Ascending aorta (tissue), 2 donors: ENCODE measurements around the gene CADM1. TPM values are rescaled to one million over a fixed set of nuclear protein-coding genes. Genes with fewer than 3 reads are reported as not detected.

Source experiments
- DNase-seq, 2 donors: peaks; one replicate each; pipeline ENCODE4 v3.0.0-alpha.2; 2019; ENCODE audit warnings: low spot score in 2 of 2
- H3K27ac ChIP-seq, 2 donors: fragments of 200-600 bp; sonication (generic); one replicate each; pipeline ENCODE4 v1.5.1; 2016 to 2017; ENCODE audit warnings: mild to moderate bottlenecking in 1 of 2
- H3K27me3 ChIP-seq: fragments of 200-600 bp; sonication (generic); one replicate; pipeline ENCODE4 v1.5.1; 2017
- H3K36me3 ChIP-seq, 2 donors: fragments of 200-600 bp; sonication (generic); one replicate each; pipeline ENCODE4 v1.5.1; 2016
- H3K4me1 ChIP-seq, 2 donors: fragments of 200-600 bp; sonication (generic); one replicate each; pipeline ENCODE4 v1.5.1; 2016 to 2017; ENCODE audit warnings: mild to moderate bottlenecking in 1 of 2
- H3K4me3 ChIP-seq, 2 donors: fragments of 200-600 bp; sonication (generic); one replicate each; pipeline ENCODE4 v1.5.1; 2016 to 2017; ENCODE audit warnings: mild to moderate bottlenecking in 1 of 2
- H3K9me3 ChIP-seq, 2 donors: fragments of 200-600 bp; sonication (generic); one replicate each; pipeline ENCODE4 v1.5.1; 2016
- CTCF ChIP-seq, 3 experiments: fragments of 200-600 bp in 2 of 3; fragments of 450-650 bp in 1 of 3; sonication (generic) in 2 of 3; IDR thresholded peaks; one replicate each; pipeline ENCODE4 v1.5.1; 2016 to 2019; ENCODE audit warnings: antibody characterized with exemption in 3 of 3, mild to moderate bottlenecking in 1 of 3, moderate library complexity in 1 of 3
- intact Hi-C: fragments of 100-400 bp; cut with DNase I; formaldehyde crosslinking; loops from one replicate; pipeline ENCODE4 v1.15.1; 2023
- total RNA-seq: library from RNA; depleted of rRNA; stranded (reverse); fragments of >200 nt; gene quantifications from one replicate; pipeline ENCODE4 v1.1.0, GENCODE V29; 2016

Gene CADM1
- total RNA-seq, 1 donor from 2014 or later: 2.4 TPM

DNA sequence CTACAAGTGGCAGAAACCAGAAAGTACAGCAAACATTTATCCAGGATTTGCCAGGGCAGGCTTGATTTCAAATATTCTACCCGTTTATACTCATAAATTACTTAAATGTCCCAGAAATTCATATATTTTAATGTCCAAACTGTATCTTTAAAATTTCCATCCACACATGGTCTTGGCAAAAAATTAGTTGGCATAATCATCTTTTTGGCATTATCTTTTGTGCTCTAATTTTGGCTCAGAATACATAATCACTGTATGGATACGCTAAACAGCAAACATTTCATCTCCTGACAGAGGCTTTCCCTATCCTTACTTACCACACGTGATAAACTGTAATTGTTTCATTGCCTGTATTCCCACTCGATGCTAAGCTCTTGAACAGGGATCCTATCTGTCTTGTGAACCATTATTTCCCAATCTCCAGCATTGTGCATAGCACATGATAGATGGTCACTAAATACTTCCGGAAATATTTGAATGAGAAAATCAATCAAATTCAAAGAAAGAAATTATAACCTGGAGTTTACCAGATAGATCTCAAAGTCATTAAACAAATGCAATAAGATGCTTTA is 64.2 kb downstream of the CADM1 start:
- Histone ChIP-seq H3K36me3 (no peaks in the 10 kb centered on the region), H3K27ac (no peak overlapping the region), H3K4me3 (no peak overlapping the region), H3K27me3 (no peaks in the 10 kb centered on the region), H3K9me3 (no peaks in the 10 kb centered on the region), H3K4me1 (no peaks in the 10 kb centered on the region)
- no peak for TF ChIP-seq CTCF (IDR thresholded peaks at IDR 0.05)
- intact Hi-C loops: no loop called here
- no peak for DNase-seq

- H3K27me3 ChIP-seq: no peaks in the 10 kb centered on the region
- H3K27ac ChIP-seq: no peak overlapping the region
- DNase-seq: no peak
- no peaks in the 10 kb centered on the region for H3K9me3 ChIP-seq
- intact Hi-C loops: no loop called here
- H3K4me3 ChIP-seq: no peak overlapping the region
- H3K4me1 ChIP-seq: no peaks in the 10 kb centered on the region
- H3K36me3 ChIP-seq: no peaks in the 10 kb centered on the region
- TF ChIP-seq CTCF (IDR thresholded peaks at IDR 0.05): no peak
These were observed 64.8 kb downstream of the CADM1 start for GRCh38 chr11:115439385-115439784.

DNA sequence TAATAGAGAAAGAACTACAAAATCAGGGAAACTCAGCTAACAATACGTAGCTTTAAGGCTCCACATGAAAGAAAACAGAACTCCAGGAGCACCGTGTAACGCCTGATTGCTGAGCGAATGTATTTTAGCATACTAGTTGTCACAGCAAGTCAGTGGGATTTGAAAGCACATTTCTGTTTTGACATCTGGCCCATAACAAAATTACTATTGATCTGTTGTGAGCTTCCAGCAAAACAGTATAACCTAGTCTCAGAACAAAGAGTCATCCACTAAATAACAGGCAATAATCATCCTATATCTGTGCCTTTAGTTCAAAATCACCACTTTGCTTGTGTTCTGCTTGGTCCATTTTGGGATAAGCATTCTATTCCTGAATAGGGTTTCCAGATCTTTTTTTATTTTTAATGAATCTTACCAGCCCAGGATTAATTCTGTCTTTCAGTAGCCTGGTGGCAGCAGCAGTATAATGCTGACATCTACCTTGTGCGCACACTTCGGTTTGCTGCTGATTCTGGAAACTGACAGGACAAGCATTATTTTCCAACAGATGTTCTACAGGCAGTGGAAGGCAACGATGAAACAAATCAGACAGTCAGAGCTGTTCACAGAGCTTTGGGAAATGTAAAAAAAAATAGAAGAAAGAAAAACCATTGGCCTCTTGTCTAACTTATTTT is 66.2 kb downstream of the CADM1 start:
- intact Hi-C loops: no loop called here
- TF ChIP-seq CTCF (IDR thresholded peaks at IDR 0.05): no peak
- Histone ChIP-seq H3K4me1 (no peaks in the 10 kb centered on the region), H3K27ac (no peak overlapping the region), H3K27me3 (no peaks in the 10 kb centered on the region), H3K36me3 (no peaks in the 10 kb centered on the region), H3K9me3 (no peaks in the 10 kb centered on the region), H3K4me3 (no peak overlapping the region)
- no peak for DNase-seq

GRCh38 chr11:115430345-115430744 is 73.9 kb downstream of the CADM1 start:
- TF ChIP-seq CTCF (IDR thresholded peaks at IDR 0.05): no peak
- Histone ChIP-seq H3K4me3 (no peak overlapping the region), H3K27me3 (no peaks in the 10 kb centered on the region), H3K4me1 (no peaks in the 10 kb centered on the region), H3K27ac (no peak overlapping the region), H3K9me3 (no peaks in the 10 kb centered on the region), H3K36me3 (no peaks in the 10 kb centered on the region)
- intact Hi-C loops: no loop called here
- no peak for DNase-seq

DNA sequence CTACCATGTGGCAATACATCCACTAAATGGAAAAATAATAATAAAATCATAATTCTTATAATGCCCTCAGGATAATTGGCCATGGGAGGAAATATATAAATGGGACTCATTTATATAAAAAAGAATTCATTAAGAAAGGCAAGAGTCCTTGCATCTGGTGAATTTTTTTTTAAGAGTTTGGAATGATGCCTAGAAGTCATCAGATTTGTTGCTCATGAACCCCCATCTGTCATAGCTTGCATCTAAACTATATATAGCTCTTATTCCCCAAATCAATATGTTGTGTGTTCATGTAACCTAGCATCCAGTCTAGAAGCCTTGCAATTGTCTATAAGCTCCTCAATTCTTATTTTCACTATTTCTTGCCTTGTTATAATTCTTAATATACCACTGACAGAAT is 75.9 kb downstream of the CADM1 start:
- Histone ChIP-seq H3K36me3 (no peaks in the 10 kb centered on the region), H3K4me3 (no peak overlapping the region), H3K27ac (no peak overlapping the region), H3K9me3 (no peaks in the 10 kb centered on the region), H3K27me3 (no peaks in the 10 kb centered on the region), H3K4me1 (no peaks in the 10 kb centered on the region)
- no peak for TF ChIP-seq CTCF (IDR thresholded peaks at IDR 0.05)
- intact Hi-C loops: no loop called here
- DNase-seq: no peak
